IPS-18c (cell line): ENCODE data around the gene RIMS4.

ENCODE experiments used
- H3K4me3 ChIP-seq: 2 replicates; pipeline ENCODE4 v1.7.0; 2013; ENCODE audit warnings: low read depth, mild to moderate bottlenecking, low read length, moderate library complexity; ENCODE audit not compliant: insufficient read depth
- H3K9me3 ChIP-seq: one replicate; pipeline ENCODE4 v1.6.1; 2013; ENCODE audit warnings: mild to moderate bottlenecking, low read length, moderate library complexity; ENCODE audit not compliant: control insufficient read depth, insufficient read depth

RIMS4 gene

DNA sequence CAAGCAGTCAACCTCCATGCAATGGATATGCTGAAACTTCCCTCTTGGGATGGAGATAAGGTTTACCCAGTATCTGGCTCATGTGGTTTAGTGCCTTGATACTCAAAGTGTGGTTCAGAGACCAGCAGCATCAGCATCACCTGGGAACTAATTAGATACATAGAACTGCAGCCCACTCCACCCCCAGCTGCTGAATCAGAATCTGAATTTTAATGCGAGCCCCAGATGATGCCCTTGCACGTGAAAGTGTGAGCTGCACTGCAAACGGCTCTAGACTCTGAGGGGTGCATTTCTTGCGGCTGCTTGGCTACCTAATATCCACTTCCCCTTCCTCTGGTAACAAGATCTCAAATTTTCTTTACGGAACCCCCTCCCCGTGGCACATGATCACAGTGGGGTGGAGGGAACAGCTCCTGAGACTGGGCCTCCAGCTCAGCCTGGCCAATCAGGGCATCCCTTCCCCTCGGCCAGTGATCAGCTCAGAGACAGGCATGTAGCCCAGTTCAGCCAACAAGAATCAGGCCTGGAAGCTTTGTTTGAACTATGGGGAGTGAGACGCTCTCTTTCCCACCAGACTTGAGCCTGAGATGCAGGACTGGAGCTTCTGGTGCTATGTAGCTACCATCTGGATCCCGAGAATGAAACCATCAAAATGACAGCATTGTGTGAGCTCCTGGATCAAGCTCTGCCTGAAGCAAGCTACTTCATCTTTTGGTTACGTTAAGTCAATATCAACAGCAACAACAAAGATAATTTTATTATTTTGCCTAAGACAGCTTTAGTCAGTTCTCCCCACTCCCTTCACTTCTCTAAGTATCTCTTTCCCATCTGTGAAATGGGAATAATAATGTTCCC is 51.9 kb downstream of the RIMS4 start:
- Histone ChIP-seq H3K9me3 (no peaks in the 10 kb centered on the region), H3K4me3 (no peak overlapping the region)

- no peak overlapping the region for H3K4me3 ChIP-seq
- no peaks in the 10 kb centered on the region for H3K9me3 ChIP-seq
Measured at GRCh38 chr20:44756956-44757355, 53.4 kb downstream of the RIMS4 start.

GRCh38 chr20:44756011-44756688 is 54.2 kb downstream of the RIMS4 start:
- Histone ChIP-seq H3K4me3 (no peak overlapping the region), H3K9me3 (no peaks in the 10 kb centered on the region)

DNA sequence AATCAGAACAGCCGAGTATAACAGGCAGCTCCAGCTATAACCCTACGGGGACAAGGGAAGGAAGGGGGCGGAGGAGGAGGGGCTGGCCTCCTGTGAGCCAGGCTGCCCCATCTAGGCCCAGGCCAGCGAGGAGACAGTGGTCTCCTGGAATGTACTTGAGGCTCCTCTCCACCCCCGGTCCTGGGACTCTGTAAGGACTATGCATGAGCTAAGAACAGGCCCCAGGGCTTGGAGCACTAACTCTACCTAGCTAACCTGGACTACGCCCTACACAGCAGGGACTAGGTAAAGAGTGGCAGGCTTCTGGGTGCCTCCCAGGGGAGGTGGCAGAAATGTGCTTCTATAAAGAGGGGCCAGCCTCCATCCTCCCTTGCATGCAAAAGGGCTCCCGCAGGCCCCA is 55.8 kb downstream of the RIMS4 start:
- Histone ChIP-seq H3K9me3 (no peaks in the 10 kb centered on the region), H3K4me3 (no peak overlapping the region)

- Histone ChIP-seq H3K4me3 (no peak overlapping the region), H3K9me3 (no peaks in the 10 kb centered on the region)
Measured at GRCh38 chr20:44752099-44752931, 58.0 kb downstream of the RIMS4 start.

DNA sequence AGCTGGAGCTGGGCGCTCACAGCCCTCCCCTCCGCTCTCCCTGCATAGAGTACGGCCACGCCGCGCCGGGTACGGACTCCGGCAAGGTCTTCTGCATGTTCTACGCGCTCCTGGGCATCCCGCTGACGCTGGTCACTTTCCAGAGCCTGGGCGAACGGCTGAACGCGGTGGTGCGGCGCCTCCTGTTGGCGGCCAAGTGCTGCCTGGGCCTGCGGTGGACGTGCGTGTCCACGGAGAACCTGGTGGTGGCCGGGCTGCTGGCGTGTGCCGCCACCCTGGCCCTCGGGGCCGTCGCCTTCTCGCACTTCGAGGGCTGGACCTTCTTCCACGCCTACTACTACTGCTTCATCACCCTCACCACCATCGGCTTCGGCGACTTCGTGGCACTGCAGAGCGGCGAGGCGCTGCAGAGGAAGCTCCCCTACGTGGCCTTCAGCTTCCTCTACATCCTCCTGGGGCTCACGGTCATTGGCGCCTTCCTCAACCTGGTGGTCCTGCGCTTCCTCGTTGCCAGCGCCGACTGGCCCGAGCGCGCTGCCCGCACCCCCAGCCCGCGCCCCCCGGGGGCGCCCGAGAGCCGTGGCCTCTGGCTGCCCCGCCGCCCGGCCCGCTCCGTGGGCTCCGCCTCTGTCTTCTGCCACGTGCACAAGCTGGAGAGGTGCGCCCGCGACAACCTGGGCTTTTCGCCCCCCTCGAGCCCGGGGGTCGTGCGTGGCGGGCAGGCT is 60.1 kb downstream of the RIMS4 start:
- no peak overlapping the region for H3K4me3 ChIP-seq
- H3K9me3 ChIP-seq = no peaks in the 10 kb centered on the region

GRCh38 chr20:44748005-44748370 is 62.4 kb downstream of the RIMS4 start:
- peaks cover 3% of the 10 kb centered on the region for H3K9me3 ChIP-seq
- no peak overlapping the region for H3K4me3 ChIP-seq

DNA sequence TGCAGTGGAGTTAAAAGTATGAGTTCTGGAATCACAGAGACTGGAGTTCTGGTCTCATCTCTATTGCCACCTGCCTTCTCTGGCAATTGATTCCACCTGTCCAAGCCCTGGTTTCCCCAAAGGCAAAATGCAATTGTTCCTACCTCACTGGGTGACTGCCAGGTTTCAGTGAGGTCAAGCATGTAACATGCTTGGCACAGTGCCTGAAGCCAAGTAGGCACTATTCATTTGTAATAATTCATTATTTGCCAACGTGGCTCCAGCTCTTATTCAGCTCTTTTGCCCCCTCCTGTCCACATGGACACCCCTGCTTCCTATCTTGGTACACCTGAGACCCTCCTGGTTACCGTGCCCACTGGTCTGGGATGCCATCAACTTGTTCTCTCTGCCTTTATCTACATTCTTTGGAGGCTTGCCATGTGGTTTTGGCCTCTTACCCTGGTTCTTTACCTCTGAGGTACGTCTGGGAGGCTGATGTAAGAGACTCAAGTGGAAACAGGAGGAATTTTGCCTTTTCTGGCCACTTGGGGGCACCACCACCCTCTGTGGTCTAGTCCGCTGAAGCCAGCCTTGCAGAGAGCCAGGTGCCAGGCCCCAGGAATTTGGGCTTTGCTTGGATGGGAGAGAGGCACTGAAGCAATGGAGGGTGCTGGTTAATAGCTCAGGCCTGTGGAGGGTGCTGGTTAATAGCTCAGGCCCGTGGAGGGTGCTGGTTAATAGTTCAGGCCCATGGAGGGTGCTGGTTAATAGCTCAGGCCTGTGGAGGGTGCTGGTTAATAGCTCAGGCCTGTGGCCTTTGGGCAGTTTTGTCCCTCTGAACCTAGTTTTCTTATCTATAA is 63.0 kb downstream of the RIMS4 start:
- H3K4me3 ChIP-seq = no peak overlapping the region
- peaks cover 3% of the 10 kb centered on the region for H3K9me3 ChIP-seq

DNA sequence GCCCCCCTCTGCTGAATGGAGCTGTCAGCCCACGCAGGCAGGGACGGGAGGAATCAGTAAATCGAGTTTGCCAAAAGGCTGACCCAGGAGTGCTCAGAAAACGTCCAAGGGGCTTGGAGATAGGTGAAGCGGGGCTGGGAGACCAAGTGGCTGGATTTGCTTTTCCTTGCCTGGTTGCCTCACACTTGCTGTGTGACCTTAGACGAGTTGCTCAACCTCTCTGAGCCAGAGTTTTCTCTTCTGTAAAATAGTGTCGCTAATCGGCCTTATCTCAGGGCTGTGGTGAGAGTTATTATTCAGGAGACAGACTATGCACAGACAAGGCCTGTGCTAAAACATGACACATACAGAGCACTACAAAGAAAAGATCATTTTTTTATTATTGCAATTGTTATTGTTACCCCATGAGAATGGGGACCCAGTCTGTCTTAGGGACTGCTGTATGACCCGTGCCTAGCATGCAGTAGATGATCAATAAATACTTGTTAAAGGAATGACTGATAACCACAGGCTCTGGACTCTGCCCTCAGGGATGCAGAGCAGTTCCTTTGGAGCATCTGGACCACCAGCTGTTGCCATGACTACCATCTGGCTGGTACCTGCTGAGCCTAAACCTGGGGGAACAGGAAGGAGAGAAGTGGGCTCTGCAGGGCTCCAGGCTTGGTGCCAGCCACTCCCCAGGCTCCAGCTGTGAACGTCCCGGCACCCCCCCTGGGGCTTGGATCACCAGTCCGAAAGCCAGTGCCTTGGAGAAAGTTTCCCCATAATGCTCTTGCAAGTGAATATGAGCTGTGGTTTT is 63.8 kb downstream of the RIMS4 start:
- peak overlapping the region; percentile 65 for H3K4me3 ChIP-seq

DNA sequence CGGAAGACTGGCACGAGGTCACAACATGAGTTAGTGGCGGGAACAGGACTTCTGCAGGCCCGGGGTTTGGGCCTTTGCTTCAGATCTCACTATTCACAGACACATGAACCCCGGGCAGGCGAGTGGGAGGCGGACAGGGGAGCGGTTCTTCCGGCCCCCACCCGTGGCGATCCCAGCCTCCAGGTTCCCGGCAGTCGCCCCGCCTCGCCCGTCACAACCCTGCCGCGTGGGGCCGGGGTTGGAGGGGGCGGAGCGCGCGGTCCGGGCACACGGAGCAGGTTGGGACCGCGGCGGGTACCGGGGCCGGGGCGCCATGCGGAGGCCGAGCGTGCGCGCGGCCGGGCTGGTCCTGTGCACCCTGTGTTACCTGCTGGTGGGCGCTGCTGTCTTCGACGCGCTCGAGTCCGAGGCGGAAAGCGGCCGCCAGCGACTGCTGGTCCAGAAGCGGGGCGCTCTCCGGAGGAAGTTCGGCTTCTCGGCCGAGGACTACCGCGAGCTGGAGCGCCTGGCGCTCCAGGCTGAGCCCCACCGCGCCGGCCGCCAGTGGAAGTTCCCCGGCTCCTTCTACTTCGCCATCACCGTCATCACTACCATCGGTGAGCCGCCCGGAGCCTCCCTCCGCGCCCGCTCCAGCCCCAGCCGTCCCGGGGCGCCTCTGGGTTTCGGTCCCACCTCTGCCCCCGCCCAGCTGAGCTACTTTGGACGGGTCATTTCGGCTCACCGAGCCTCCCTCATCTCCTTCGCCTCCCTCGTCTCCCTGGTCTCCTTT is 64.6 kb downstream of the RIMS4 start, which contains the start of gene KCNK15:
KCNK15 (plus strand) TSS at position 268 of the 769 bp plus-strand sequence; CDS start at position 314, 46 bp downstream.
- peaks cover 3% of the 10 kb centered on the region for H3K9me3 ChIP-seq
- H3K4me3 ChIP-seq = peak within 1 kb of the TSS; percentile 65

More for the DNA sequence above, 63.8 kb downstream of the RIMS4 start:
- peaks cover 3% of the 10 kb centered on the region for H3K9me3 ChIP-seq

GRCh38 chr20:44745122-44745597 is 65.2 kb downstream of the RIMS4 start:
- H3K4me3 ChIP-seq = peak overlapping the region; percentile 65; the same call in 1 of the 2 replicates

DNA sequence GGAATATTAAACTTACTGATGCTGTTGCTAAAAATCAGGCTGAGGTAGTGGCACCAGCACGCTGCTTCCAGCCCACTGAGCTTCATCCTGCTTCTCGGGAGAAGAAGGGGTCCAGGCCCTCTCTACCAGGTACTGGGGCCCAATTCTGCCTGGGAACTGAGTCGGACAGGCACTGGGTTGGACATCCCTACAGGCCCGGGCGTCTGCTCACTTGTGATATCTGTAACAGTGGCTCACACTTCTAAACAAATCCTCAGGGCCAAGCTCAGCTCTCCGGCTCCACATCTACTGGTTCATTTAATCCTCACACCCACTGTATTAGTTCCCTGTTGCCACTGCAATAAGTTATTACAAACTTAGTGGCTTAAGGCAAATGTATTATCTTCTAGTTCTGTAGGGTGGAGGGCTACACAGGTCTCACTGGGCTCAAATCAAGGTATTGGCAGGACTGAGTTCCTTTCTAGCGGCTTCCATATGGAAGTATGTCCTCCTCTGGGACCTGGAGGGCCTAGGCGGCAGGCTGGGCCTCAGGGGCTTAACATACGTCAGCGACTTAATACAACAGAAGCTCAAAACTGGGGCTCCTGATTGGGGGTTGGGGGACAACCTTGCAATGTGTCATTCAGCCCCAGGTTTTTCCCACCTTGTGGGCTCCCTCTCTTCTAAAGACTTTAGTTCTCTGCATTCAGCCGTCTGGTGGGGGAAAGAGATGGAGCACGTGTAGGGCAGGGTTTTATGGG is 66.3 kb downstream of the RIMS4 start:
- H3K9me3 ChIP-seq = peaks cover 3% of the 10 kb centered on the region
- H3K4me3 ChIP-seq = no peak overlapping the region

More at GRCh38 chr20:44745122-44745597, 65.2 kb downstream of the RIMS4 start:
- peaks cover 3% of the 10 kb centered on the region for H3K9me3 ChIP-seq

- H3K9me3 ChIP-seq = peaks cover 3% of the 10 kb centered on the region
- no peak overlapping the region for H3K4me3 ChIP-seq
Measured at GRCh38 chr20:44743080-44743701, 67.2 kb downstream of the RIMS4 start.
